ENCODE results near the gene STARD6.
"Not testable (repeated sequence)": the region's sequence is repeated elsewhere in the genome, so short reads cannot be mapped to it uniquely, and the experiment has no call there.

The STARD6 gene, protein sequence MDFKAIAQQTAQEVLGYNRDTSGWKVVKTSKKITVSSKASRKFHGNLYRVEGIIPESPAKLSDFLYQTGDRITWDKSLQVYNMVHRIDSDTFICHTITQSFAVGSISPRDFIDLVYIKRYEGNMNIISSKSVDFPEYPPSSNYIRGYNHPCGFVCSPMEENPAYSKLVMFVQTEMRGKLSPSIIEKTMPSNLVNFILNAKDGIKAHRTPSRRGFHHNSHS

DNA sequence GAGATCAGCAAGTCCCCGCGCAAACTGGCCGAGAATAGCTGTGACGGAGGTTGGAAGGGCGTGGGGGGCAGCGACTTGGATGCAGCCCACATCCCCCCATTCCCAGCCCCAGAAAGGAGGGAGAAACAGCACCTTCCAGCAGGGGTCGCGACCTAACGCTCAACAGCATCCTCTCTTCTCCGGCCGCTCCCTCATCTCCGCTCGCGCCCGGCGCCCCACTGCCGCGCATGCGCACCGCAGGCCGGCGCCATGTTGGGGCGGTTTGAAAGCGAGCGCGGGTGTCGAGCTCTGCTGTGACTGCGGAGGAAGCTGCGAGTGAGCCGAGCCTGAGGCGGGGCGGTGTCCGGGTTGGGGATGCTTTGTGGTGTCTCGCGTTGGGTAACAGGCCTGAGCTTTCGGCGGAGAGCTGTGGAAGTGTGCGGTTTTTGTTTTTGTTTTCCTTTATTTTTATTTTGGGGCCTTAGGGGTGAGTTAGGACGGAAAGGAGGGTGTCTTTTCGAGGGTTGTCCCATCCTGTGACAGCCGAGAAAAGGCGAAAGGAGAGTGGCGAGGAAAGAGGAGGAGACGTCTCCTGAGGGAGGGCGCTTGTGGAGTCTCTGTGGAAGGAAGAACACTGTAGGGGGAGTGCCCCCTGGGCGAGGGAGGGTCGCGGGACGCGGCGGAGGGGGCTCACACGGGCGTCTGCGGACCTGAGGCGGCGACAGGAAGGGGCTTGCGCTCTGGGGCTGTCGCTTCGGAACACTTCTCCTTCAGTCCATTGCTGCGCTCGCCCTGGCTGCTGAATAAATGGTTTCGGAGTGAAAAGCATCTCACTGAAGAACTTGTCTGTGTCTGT lies at the start of gene STARD6, which contains the start of gene C18orf54:
Gene STARD6, minus strand, starts transcription at position 199 of the 835 bp plus-strand sequence. CDS start 3,285 bp downstream, outside the sequence.
Gene C18orf54, plus strand, starts transcription at position 247 of the 835 bp plus-strand sequence. CDS start 2,667 bp downstream, outside the sequence.
- DNase-seq = peak; percentile 88 to 91

DNA sequence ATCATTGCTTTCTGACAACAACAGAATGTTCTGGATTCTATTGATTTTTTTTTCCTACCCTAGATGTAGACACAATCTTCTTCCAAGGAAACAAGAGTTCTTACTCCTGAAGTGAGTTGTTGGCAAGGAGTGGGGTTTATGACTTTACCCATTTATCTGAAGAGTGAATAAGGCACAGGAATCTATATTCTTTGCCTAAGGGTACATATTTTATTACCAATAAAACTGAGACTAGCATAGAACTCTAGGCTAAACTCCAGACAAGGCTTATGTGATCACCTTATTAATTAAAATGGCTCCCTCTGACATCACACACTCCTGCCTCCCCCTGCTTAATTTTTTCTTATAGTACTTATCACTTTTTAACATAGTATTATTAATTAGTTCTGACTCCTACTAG lies 47.6 kb upstream of the STARD6 start:
- no peak for DNase-seq

DNA sequence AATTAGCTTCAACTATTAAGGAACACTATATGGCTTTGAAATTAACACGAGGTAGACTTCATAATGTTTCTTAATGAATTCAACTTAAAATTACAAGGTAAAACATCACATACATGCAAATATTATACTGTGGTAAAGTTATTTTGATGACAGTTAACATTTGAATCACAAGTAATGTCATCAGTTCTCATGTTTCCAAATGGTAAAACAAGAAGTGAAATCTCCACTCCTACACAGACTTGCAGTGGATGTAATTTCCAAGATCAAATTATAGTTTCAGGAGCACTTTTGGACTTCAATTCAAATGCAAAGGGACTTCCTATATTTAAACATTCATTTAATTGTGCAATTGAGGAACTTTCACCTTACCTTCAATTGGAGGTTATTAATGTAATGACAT lies 39.1 kb upstream of the STARD6 start:
- no peak for DNase-seq

DNA sequence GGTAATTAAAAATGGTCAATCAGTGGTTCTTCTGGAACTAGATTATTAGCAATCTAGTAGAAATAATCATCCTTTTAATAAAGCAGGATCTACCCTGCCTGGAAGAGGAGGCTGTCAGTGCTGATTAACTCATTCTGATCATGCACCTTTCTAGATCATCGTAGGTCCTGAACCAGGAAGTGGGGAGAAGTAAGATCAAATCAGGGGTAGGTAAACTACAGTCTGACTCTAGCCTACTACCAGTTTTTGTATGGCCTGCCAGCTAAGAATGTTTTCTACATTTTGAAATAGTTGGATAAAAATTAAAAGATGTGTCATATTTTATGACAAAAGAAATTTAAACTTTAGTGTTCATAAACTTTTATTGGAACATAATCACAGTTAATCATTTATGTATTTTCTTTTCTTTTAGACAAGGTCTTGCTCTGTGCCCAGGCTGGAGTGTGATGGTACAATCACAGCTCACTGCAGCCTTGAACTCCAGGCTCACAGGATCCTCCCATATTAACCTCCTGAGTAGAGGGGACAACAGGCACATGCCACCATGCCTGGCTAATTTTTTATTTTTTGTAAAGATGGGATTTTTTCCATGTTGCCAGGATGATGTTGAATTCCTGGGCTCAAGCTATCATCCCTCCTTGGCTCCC lies 36.1 kb upstream of the STARD6 start:
- DNase-seq = no peak

DNA sequence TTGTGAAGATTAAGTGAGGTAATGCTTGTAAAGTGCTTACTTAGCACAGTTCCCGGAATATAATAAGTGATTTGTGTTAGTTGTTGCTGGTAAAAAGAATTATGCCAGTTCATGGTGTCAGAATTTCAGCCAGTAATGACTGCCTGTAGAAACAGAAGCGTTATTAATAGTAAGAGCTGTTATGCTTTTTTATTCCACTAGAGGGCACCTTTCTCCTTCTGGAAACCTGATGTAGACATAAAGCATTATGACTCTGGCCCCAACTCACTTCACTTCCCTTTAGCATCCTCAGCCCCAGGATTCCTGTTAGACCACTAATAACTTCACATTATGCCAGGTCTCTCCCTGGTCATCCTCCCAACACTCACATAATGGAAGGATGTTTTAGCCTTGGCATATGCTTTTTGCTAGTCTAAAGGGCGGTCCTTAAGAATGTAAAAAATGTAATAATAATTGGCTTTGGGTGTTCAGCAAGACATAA lies 34.9 kb upstream of the STARD6 start:
- no peak for DNase-seq

DNA sequence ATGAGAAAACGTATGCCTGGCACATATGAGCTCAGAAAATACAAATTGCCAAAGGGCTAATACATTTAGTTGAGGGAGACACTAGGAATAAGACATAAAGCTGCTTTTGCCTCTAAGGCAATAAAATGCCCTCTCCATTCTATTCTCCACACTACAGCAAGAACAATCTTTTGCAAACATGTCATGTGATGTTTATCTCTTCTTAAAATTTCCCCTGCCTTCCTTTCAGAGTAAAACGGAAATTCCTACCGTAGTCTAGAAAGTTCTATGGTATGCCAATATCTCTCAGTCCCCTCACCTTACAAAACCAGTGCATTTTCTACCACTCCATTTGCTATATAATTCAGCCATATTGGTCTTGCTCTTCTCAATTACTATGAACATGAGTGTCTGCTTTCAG lies 33.2 kb upstream of the STARD6 start:
- DNase-seq = no peak

DNA sequence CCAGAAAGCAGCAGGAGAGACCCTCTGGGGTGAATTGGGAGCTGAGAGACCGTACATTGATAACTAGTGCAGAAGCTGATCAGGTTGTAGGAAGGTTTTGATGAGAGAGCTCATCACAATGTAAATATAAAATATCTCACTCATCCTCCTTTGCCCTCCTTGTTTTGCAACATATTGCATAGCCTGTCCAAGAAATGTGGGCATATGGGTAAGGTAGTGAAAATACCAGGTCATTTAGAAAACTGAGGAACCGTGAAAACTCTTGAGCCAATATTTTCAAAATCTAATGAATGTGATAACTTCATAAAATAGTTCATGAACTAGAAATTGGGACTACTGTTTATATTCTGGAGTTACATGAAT lies 31.5 kb upstream of the STARD6 start:
- no peak for DNase-seq

DNA sequence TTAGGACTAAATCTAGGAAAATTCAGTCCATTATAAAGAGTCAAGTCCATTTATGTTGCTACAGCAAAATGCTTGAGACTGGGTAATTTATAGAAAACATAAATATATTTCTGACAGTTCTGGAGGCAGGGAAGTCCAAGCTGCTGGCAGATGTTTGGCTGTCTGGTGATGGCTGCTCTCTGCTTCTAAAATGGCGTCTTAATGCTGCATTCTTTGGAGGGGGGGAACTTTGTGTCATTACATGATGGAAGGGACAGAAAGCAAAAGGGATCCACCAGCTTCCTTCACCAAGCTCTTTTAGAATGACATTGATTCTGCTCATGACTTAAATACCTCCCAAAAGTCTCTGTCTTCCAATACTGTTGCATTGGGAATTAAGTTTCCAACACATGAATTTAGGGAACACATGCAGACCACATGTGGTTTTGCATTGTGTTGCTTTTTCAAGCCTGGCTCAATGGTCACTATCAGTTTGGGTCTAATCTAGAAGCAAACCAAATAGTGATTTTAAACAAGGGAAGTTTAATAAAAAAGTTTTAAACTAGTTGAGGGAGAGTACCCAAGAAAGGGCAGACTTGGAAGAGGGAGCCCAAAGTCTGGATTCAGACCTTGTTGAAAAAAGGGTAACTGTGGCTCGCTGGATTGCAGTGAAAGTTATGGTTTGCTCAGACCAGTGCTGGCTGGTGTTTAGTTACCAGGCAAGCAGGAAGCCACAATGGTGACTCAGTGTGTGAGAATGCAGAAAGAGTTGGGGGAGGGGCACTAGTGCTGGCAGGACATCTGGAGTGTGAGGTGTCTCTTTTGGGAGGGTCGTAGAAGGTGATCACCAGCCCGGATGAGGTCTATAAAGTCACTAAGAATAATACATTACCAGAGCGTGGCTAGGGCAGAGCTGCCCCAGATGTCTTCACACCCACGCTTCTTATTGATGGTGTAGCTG lies 30.8 kb upstream of the STARD6 start:
- DNase-seq = peak; percentile 35 to 45

DNA sequence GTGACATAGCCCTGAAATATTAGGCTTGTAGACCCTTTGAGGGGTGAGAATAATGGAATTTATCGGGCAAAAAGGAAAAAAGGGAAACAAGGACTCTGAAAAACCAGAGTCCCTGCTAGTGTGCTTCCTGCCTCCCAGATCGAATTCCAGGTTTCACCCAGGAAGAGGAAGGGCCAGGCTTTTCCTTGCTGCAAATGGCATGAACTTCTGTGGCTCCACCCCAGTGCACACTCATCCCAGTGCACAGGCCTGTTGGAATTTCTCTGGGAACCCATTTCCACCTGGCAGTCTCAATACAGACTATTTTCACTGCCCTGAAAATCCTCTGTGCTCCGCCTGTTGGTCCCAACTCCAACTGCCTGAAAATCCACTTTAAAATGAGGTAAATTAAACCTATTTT lies 30.0 kb upstream of the STARD6 start:
- DNase-seq = no peak

DNA sequence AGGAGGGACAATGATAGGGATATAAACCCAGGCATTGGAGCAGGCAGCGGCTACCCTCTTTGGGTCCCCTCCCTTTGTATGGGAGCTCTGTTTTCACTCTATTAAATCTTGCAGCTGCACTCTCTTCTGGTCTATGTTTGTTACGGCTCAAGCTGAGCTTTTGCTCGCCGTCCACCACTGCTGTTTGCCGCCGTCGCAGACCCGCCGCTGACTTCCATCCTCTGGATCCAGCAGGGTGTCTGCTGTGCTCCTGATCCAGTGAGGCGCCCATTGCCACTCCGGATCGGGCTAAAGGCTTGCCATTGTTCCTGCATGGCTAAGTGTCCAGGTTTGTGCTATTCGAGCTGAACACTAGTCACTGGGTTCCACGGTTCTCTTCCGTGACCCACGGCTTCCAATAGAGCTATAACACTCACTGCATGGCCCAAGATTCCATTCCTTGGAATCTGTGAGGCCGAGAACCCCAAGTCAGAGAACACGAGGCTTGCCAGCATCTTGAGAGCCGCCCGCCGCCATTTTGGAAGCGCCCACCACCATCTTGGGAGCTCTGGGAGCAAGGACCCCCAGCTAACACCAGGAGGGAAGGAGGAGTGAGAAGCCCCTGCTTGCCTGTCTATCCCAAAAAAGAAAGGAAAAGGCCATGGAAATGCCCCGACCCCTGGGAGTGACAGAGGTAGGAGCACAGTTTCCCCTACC lies 29.3 kb upstream of the STARD6 start:
- not testable (repeated sequence) for DNase-seq

DNA sequence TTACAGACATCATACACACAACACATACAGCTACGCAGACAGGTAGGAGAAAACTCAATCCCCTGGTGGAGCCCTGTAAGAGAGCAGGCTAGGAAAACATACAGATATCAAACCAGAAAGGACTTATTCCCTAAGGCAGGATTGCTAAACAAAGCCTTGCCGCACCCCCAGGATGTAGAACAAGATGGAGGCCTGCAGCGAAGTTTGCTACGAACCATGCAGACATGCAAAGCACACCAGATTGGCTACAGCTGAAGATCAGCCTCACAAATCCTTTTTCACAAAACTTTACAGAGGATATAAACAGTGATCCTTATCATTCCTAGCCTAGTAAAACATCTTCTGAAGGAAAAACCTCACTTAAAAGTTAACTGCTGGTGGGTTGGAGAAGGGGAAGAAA lies 28.4 kb upstream of the STARD6 start:
- no peak for DNase-seq

DNA sequence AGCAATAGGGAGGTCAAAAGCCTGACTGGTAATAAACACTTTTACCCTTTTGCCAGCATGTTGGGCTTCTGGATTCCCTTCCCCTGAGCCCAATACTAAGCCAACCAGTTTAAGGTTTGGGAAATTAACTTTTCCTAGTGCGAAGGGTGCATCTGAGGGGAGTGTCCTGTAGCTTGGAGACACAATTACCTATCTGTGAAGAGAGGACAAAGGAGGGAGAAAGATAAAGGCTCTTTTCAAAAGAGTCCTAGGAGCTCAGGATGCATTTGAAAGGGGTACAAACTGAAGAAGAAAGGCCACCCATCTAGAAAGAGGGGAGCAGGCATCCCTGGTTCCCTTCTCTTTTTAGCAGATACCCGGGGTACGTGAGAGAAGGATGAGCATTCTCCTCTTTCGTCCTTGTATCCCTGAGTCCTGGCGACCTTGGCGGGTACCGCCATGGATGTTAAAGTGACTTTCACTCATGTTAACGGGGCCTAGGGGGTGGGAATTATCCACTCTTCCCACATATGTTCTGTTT lies 25.1 kb upstream of the STARD6 start:
- no peak for DNase-seq

DNA sequence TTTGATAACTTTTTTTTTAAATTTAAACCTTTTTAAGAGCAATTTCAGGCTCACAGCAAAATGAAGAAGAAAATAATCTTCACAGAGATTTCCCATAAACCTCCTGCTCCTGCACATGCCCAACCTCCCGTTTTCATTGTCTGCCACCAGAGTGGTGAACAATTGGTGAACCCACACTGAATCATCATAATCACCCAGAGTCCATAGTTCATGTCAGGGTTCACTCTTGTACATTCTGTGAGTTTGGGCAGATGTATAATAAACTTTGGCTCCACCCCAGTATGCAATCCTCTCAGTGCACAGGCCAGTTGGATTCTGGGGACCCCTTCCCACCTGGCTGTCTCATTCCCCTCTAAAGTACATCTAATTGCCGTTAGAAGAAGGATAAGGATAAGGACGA lies 24.4 kb upstream of the STARD6 start:
- no peak for DNase-seq

DNA sequence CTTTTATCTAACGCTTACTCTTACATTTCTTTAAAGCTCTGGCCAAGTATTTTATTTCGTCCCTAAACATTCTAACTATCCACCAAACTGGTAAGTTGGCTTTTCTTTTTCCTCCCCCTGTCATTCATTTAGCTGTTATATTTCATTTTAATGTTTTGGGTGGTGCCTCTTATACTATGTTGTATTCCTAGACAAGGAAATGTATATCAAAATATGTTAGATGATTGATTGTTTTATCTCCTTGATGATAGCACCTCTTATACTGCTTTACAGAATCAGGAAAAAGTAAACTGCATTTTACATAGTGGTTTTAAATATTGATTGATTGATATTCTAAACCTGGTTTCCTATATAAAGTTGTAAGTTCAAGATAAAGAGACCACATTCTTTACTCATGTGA lies 24.0 kb upstream of the STARD6 start:
- DNase-seq = no peak

DNA sequence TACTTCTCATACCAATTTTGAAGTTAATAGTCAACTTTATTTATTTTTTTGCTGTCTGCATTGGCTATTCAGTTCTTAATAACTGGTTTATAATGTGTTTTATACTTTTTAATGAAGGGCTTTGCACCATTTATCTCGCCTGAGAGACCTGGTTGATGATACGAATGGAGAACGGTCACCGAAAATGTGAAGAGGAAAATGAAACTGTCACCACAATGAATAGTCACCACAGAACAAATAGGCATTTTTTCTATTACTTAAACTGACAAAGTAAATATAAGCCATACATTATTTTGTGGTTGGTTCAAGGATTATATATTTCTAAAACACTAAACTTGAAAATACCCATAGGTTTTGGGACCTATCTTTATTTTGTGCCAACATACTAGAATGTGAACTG lies 20.4 kb upstream of the STARD6 start:
- DNase-seq = no peak

DNA sequence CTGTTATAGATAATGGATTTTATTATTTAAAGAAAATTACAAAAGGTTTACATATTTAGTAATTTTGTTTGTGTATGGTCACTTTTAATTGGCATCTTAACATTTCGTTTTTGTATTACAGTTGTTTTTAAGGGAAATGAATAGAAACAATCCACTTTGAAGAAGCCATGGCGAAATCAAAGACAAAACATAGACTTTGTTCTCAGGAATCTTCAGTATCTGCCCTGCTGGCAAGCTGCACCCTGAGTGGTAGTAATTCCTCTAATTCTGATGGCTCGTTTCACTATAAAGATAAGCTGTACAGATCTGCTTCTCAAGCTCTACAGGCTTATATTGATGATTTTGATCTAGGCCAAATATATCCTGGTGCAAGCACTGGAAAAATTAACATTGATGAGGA lies 2.7 kb upstream of the STARD6 start:
- no peak for DNase-seq

DNA sequence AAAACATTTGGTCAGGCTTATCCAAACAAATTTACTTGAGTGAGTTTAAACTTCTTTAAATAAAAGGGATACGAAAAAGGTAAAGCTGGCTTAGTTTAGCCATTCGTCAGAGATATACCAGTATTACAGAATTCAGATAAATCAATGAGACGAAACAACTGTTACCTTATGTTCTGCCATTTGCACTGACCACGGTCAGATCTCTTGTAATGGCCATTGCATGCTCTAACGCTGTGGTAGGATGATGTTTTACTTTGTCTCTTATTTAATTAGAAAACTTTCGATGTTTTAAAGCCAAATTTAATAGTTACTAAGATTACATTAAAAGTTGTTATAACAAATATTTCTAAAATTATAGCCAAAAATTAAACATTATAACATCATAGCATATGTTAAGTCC lies 1.6 kb upstream of the STARD6 start:
- no peak for DNase-seq

DNA sequence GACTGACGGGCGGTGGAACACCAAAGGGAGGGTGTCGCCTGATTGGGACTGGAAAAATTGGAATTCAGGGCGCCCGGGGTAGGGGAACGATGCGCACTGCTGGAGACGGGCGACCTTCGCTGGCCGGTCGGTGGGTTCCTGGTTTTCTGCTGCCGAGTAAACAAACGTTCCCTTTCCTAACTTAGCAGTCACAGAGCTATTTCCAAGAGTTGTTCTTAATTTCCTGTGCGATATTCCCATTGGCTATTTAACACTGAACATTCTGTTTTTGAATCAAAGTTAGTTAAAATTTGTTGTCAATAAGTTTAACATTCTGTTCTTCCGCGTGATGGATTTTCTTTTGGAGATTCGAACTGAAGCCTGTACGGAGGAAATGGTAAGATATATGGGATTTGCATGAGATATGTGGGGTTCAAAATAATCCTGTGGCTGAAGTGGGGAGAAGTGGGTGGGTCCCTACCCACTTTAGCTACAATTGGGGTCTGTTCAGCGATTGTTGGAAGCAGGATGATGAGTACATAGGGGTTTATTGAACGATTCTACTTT lies 910 bp upstream of the STARD6 start:
- DNase-seq = no peak

DNA sequence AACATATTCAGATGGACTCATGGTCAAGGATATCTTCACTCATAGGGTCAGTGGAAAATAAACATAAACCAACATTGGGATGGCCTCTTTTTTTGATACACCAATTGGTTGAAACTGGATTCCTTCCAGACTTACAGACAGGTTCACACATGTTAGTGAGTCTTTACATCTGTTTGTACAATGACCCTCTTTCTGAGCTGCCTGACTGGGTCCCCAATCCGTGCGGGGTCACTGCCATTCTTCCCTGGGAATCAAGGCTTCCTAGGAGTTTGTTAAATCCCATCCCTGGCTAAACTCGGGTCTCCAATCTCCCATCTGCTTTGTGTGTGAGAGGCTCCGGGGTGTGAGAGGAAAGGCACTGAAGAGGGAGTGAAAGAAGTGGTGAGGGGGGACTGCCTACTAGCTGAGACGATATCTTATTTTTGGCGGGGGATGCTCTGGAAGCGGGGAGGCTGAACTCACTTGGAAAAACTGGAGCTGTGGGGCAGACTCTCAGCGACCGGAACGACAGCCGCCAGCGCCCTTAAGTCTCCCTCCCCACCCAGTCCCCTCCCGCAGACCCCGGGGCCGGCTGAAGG lies 487 bp downstream of the STARD6 start:
- no peak for DNase-seq

DNA sequence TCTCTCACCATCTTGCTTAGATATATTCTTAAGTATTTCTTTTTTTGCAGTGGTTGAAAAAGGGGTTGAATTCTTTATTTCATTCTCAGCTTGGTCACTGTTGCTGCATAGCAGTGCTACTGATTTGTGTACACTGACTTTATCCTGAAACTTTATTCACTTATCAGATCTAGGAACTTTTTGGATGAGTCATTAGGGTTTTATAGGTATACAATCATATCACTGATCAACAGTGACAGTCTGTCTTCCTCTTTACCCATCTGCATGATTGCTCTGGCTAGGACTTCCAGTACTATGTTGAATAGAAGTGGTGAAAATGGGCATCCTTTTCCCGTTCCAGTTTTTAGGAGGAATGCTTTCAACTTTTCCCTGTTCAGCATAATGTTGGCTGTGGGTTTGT lies 6.5 kb downstream of the STARD6 start:
- no peak for DNase-seq

DNA sequence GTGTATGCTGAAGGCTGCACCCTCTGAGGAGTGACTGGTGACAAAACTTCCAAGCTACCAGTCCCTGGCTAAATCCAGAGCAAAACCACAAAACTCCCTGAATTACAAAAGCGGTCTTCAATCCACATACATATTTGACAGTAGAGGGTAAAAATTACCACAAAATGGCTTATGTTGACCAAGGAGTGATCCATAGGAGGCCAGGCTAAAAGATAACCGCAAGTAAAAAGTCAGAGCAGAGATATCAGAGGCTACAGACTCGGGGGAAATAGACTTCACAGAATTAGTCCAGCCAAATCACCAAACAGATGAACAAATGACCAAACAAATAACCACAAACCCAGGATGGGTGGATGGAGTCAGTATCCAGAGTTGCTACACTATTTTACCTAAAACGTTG lies 19.4 kb downstream of the STARD6 start:
- DNase-seq = no peak

All from activated T-cell treated with anti-CD3 and anti-CD28 coated beads, Interleukin-2, amount 50 U/mL, for 48 hours (primary cell).